Measurements from ENCODE around the gene P4HA2.

GRCh38 chr5:132273631-132274030 lies 46.0 kb upstream of the P4HA2 start:
- no peak for TF ChIP-seq CTCF (conservative IDR thresholded peaks at IDR 0.05; ENCODE audit: low read depth, low read length)
- no peak for TF ChIP-seq EZH2 (IDR thresholded peaks at IDR 0.05; ENCODE audit: low read length, unreplicated experiment)
- no peak for TF ChIP-seq EZH2phosphoT487 (IDR thresholded peaks at IDR 0.05; ENCODE audit: borderline replicate concordance, low read length)
